ENCODE data around the gene HOXD13. TPM values are rescaled to one million over a fixed set of nuclear protein-coding genes. Genes with fewer than 3 reads are reported as not detected.
A peak's percentile ranks its signal among the peaks of the same experiment; 100 is the strongest.

Gene HOXD13
- total and polyA plus RNA-seq, 2 of the 8 experiments (the other 6 are each of a cell fraction or from before 2014, with no cell fraction given): not detected

GRCh38 chr2:176137252-176137580, 44.7 kb downstream of the HOXD13 start:
- no peak overlapping the region for H2BK120ac ChIP-seq (replicated peaks; ENCODE audit: low read depth, low read length)
- H3K27me3 ChIP-seq (replicated peaks in 1 of 4; ENCODE audit: control insufficient read depth in 3 of 4, extremely low read depth in 1 of 4, insufficient read depth in 3 of 4, low read length in 3 of 4): peaks cover 86 to 100% (median 97%) of the 10 kb centered on the region in 4 experiments
- H2BK15ac ChIP-seq (ENCODE audit: low read length): no peak overlapping the region
- no peak overlapping the region for H3K14ac ChIP-seq (ENCODE audit: insufficient read length)
- peaks cover 3% of the 10 kb centered on the region; the same call in 1 of the 2 replicates for H3K23me2 ChIP-seq (ENCODE audit: low read depth, low read length)
- peaks cover 6 to 29% of the 10 kb centered on the region in 2 experiments for H4K20me1 ChIP-seq (replicated peaks in 1 of 2; ENCODE audit: control insufficient read depth in 1 of 2, insufficient read depth in 2 of 2, low read length in 2 of 2)
- H2BK12ac ChIP-seq (ENCODE audit: low read depth, low read length): no peak overlapping the region
- CTCF ChIA-PET (ENCODE audit: partially characterized antibody): interaction anchor here (0.6 to 10.0 kb wide), 12 partner anchors 10 to 515 kb away, joined by 3 to 111 read pairs (median 4); no protein-coding TSS in a partner anchor
- H2BK5ac ChIP-seq (ENCODE audit: low read depth, low read length): no peak overlapping the region
- DNase-seq (ENCODE audit: low read depth in 1 of 2, low spot score in 2 of 2): no peak
- H3K4me2 ChIP-seq (ENCODE audit: insufficient read depth in 1 of 2, low read depth in 2 of 2, low read length in 2 of 2): peak overlapping the region; percentile 67 to 68; a peak in 3 of 4 replicates
- POLR2A ChIA-PET (ENCODE audit: partially characterized antibody): no interaction called here
- no peak overlapping the region for H2AK5ac ChIP-seq (ENCODE audit: low read depth, low read length)
- no peak for FAIRE-seq
- no peak overlapping the region for H4K8ac ChIP-seq (ENCODE audit: extremely low read depth, insufficient read depth, low read length)
- no peak overlapping the region for H4K5ac ChIP-seq (ENCODE audit: insufficient read length, low read depth, low read length)
- H3K23ac ChIP-seq (ENCODE audit: insufficient read length): no peak overlapping the region
- no peak overlapping the region for H3K56ac ChIP-seq (replicated peaks; ENCODE audit: insufficient read length, low read depth, low read length)
- no peak overlapping the region for H2AFZ ChIP-seq (ENCODE audit: low read length)
- peak overlapping the region in 1 of 4 experiments; percentile 59; a peak in 2 of 8 replicates for H3K4me3 ChIP-seq (ENCODE audit: extremely low read depth in 1 of 4, insufficient read depth in 2 of 4, low read depth in 3 of 4, low read length in 4 of 4)
- no peak overlapping the region for H3K18ac ChIP-seq (ENCODE audit: extremely low read depth, low read length)
- peaks cover 0 to 9% (median 4%) of the 10 kb centered on the region in 4 experiments; a peak in 5 of 7 replicates for H3K4me1 ChIP-seq (replicated peaks in 1 of 4; ENCODE audit: control insufficient read depth in 3 of 4, insufficient read depth in 4 of 4, low read length in 3 of 4)
- WGBS, 2 experiments (ENCODE audit: extremely low coverage in 1 of 2, insufficient coverage in 1 of 2, insufficient read length in 1 of 2, insufficient replicate concordance in 2 of 2, low coverage in 1 of 2, low lambda C conversion rate in 2 of 2, missing lambda C conversion rate in 1 of 2): 17% methylated on average over 2 of the region's 2 CpGs; no CpG with 5 or more reads in 1 of the 2 experiments
- H3K36me3 ChIP-seq (ENCODE audit: control insufficient read depth in 2 of 4, insufficient read depth in 4 of 4, low read length in 3 of 4): peaks cover 0 to 12% (median 0%) of the 10 kb centered on the region in 4 experiments; a peak in 1 of 8 replicates
- no peaks in the 10 kb centered on the region for H3K79me1 ChIP-seq (ENCODE audit: low read depth, low read length)
- H2BK20ac ChIP-seq (ENCODE audit: low read length): no peak overlapping the region
- H4K91ac ChIP-seq (replicated peaks; ENCODE audit: insufficient read length, low read length): no peak overlapping the region
- no peaks in the 10 kb centered on the region for H3K9me3 ChIP-seq (ENCODE audit: insufficient read depth in 2 of 2, low read depth in 1 of 2, low read length in 1 of 2)
- no peak overlapping the region for H3K9ac ChIP-seq (replicated peaks in 1 of 4; ENCODE audit: extremely low read depth in 1 of 4, low read depth in 3 of 4, low read length in 3 of 4)
- H3K27ac ChIP-seq (ENCODE audit: low read depth, low read length): no peak overlapping the region
- H3K79me2 ChIP-seq (ENCODE audit: control insufficient read depth in 1 of 2, insufficient read depth in 2 of 2, low read length in 2 of 2): no peaks in the 10 kb centered on the region
- TF ChIP-seq CBX8 (IDR thresholded peaks at IDR 0.05; ENCODE audit: borderline replicate concordance, low read depth, low read length) (peak; percentile 50; the same call in 1 of the 2 replicates), EZH2 (IDR thresholded peaks at IDR 0.05; ENCODE audit: low read depth, low read length, severe bottlenecking) (peak; percentile 45), BACH1 (IDR thresholded peaks at IDR 0.05; ENCODE audit: low read length) (no peak), SUZ12 (IDR thresholded peaks at IDR 0.05; ENCODE audit: low read length) (0 out of 2 replicates have a peak, but pooled peaks have one; percentile 22), HDAC2 (IDR thresholded peaks at IDR 0.05; ENCODE audit: borderline replicate concordance in 1 of 2, low read depth in 2 of 2, low read length in 2 of 2) (no peak), SAP30 (IDR thresholded peaks at IDR 0.05; ENCODE audit: insufficient read depth, insufficient replicate concordance, low read length) (no peak), GTF2F1 (IDR thresholded peaks at IDR 0.05; ENCODE audit: borderline replicate concordance, low read depth, low read length) (no peak)
- no peak overlapping the region for H3K4ac ChIP-seq (replicated peaks; ENCODE audit: insufficient read length, low read depth, low read length)

All from H1 (cell line).